GM12878 (cell line): ENCODE measurements around the gene WASF2. TPM values are rescaled to one million over a fixed set of nuclear protein-coding genes. Genes with fewer than 3 reads are reported as not detected.
A peak's percentile ranks its signal among the peaks of the same experiment; 100 is the strongest.

ENCODE experiments used
- ATAC-seq: fragments of 200-7000 bp; cut with Tn5 transposase; 3 replicates; pipeline ENCODE4 v1.9.1; 2020; ENCODE audit warnings: mild to moderate bottlenecking, moderate library complexity
- BruUV-seq: library from RNA; stranded (reverse); fragments of 400-500 nt; replicated peaks from 2 replicates; lab custom pipeline; 2021; lab: Mats Ljungman, UMichigan
- CTCF ChIA-PET: fragments of 300-600 bp; sonication (Branson Sonifier 250); formaldehyde crosslinking; extraction: SDS; loops from one replicate; lab custom pipeline; 2021; ENCODE audit warnings: inconsistent platforms; lab: Yijun Ruan, JAX
- POLR2A ChIA-PET: fragments of 350-600 bp; formaldehyde crosslinking; extraction: SDS; loops from one replicate; lab custom pipeline; 2021; ENCODE audit warnings: inconsistent platforms; lab: Charles Lee
- RAD21 ChIA-PET: fragments of 300-600 bp; sonication (Branson Sonifier 250); formaldehyde crosslinking; loops from one replicate; lab custom pipeline; 2023; ENCODE audit warnings: antibody characterized with exemption; ENCODE audit not compliant: unreplicated experiment; lab: Charles Lee
- SMC1A ChIA-PET: fragments of 300-600 bp; sonication (Branson Sonifier 250); formaldehyde crosslinking; loops from one replicate; lab custom pipeline; 2023; ENCODE audit not compliant: unreplicated experiment, uncharacterized antibody; lab: Charles Lee
- DNase-seq: peaks from one replicate; pipeline ENCODE4 v3.0.0-alpha.2; 2011; ENCODE audit warnings: low read depth, low spot score
- FAIRE-seq: peaks from 3 replicates; lab custom pipeline; 2011; peaks lifted over from hg19 to GRCh38; lab: Jason Lieb, UNC
- H2AFZ ChIP-seq: 2 replicates; pipeline ENCODE4 v1.6.0; 2011; ENCODE audit warnings: low read depth, low read length, control low read depth; ENCODE audit not compliant: control insufficient read depth
- H3K27ac ChIP-seq: 2 replicates; pipeline ENCODE4 v1.5.1; 2011; ENCODE audit warnings: control low read depth; ENCODE audit not compliant: control insufficient read depth, insufficient read depth
- H3K27me3 ChIP-seq, 2 experiments: replicated peaks in 1 of 2; 2 replicates each; pipeline versions ENCODE4 v1.6.0 to v1.6.1; 2011; ENCODE audit warnings: low read length in 1 of 2; ENCODE audit not compliant: control insufficient read depth in 2 of 2, insufficient read depth in 2 of 2
- H3K36me3 ChIP-seq, 2 experiments: 2 replicates each; pipeline ENCODE4 v1.5.1; 2011; ENCODE audit warnings: low read length in 1 of 2; ENCODE audit not compliant: control insufficient read depth in 2 of 2, insufficient read depth in 2 of 2
- H3K4me1 ChIP-seq: 2 replicates; pipeline ENCODE4 v1.6.1; 2011; ENCODE audit warnings: mild to moderate bottlenecking, low read length, moderate library complexity, mixed read lengths; ENCODE audit not compliant: control insufficient read depth, insufficient read depth
- H3K4me2 ChIP-seq: 2 replicates; pipeline ENCODE4 v1.6.0; 2011; ENCODE audit warnings: control low read depth; ENCODE audit not compliant: control insufficient read depth, insufficient read depth
- H3K4me3 ChIP-seq: fragments of 200-600 bp; sonication (generic); 2 replicates; pipeline ENCODE4 v1.5.1; 2016
- H3K79me2 ChIP-seq: 2 replicates; pipeline ENCODE4 v1.6.0; 2011; ENCODE audit warnings: low read length; ENCODE audit not compliant: control insufficient read depth, insufficient read depth
- H3K9ac ChIP-seq: 2 replicates; pipeline ENCODE4 v1.8.0; 2011; ENCODE audit warnings: low read length, control low read depth, mixed read lengths; ENCODE audit not compliant: control insufficient read depth, insufficient read depth
- H3K9me3 ChIP-seq: replicated peaks from 3 replicates; pipeline ENCODE4 v1.5.1; 2011; ENCODE audit warnings: mild to moderate bottlenecking, low read length; ENCODE audit not compliant: control insufficient read depth, insufficient read depth
- H4K20me1 ChIP-seq: 2 replicates; pipeline ENCODE4 v1.6.0; 2011; ENCODE audit not compliant: control insufficient read depth, insufficient read depth
- BCL11A ChIP-seq: IDR thresholded peaks from 2 replicates; pipeline ENCODE4 v1.6.1; 2011; ENCODE audit warnings: low read depth, low read length
- CREM ChIP-seq: IDR thresholded peaks from 2 replicates; pipeline ENCODE4 v1.6.1; 2014; ENCODE audit warnings: antibody characterized with exemption, low read depth
- CUX1 ChIP-seq: IDR thresholded peaks from 2 replicates; pipeline ENCODE4 v1.6.1; 2012; ENCODE audit warnings: improper control_type of control experiment, low read depth, low read length; ENCODE audit not compliant: insufficient replicate concordance
- ELK1 ChIP-seq: IDR thresholded peaks from 2 replicates; pipeline ENCODE4 v1.6.1; 2012; ENCODE audit warnings: low read depth, low read length, improper control_type of control experiment
- JUNB ChIP-seq: IDR thresholded peaks from 2 replicates; pipeline ENCODE4 v1.6.1; 2016; ENCODE audit warnings: antibody characterized with exemption, mild to moderate bottlenecking
- KLF5 ChIP-seq: fragments of 450-650 bp; IDR thresholded peaks from 2 replicates; pipeline ENCODE4 v1.6.1; 2014; ENCODE audit warnings: mild to moderate bottlenecking; ENCODE audit not compliant: partially characterized antibody
- NBN ChIP-seq: fragments of 450-650 bp; IDR thresholded peaks from 2 replicates; pipeline ENCODE4 v1.6.1; 2016
- PAX8 ChIP-seq: fragments of 450-650 bp; IDR thresholded peaks from 2 replicates; pipeline ENCODE4 v1.6.1; 2017; ENCODE audit warnings: mild to moderate bottlenecking, moderate library complexity
- POLR2AphosphoS2 ChIP-seq: IDR thresholded peaks from 2 replicates; pipeline ENCODE4 v1.6.1; 2011; ENCODE audit warnings: low read depth, mild to moderate bottlenecking, low read length, improper control_type of control experiment, moderate library complexity
- TCF3 ChIP-seq: IDR thresholded peaks from 2 replicates; pipeline ENCODE4 v1.6.1; 2012; ENCODE audit warnings: low read depth, mild to moderate bottlenecking, low read length, borderline replicate concordance; ENCODE audit not compliant: insufficient read depth
- WGBS: methylation state at CpG from one replicate; pipeline ENCODE4 v1.1.6; 2016; ENCODE audit warnings: low lambda C conversion rate; ENCODE audit not compliant: insufficient replicate concordance, insufficient coverage; ENCODE audit errors: missing lambda C conversion rate; 5-methylcytosine and 5-hydroxymethylcytosine counted together
- in situ Hi-C: fragments of 300-500 bp; cut with MboI; formaldehyde crosslinking; loops from 9 replicates; pipeline ENCODE4 v1.14.3; 2018; ENCODE audit warnings: mixed read lengths
- intact Hi-C: fragments of 100-400 bp; cut with micrococcal nuclease; formaldehyde crosslinking; loops from one replicate; pipeline ENCODE4 v1.14.2; 2022; ENCODE audit not compliant: unreplicated experiment
- polyA plus RNA-seq, 11 experiments: library from polyadenylated mRNA; depleted of rRNA in 4 of 11; unstranded in 6 of 11; stranded (reverse) in 5 of 11; fragments of >200 nt; fragmentation: Nextera tagmentation in 4 of 11; fragmentation: Illumina TruSeq in 1 of 11; extraction: Ambion mirVana in 4 of 11; extraction: Trizol in 1 of 11; gene quantifications; 1 replicate in 1 of 11; 2 replicates in 10 of 11; pipeline versions ENCODE4 v1.2.1 to v1.2.3, GENCODE V29; 2011 to 2016; ENCODE audit warnings: inconsistent platforms in 2 of 11, missing spikeins in 2 of 11, low read depth in 1 of 11
- total RNA-seq, 4 experiments: library from RNA; depleted of rRNA in 3 of 4; stranded (reverse); fragments of >200 nt in 3 of 4; fragmentation: Illumina TruSeq in 1 of 4; extraction: Trizol in 1 of 4; gene quantifications; 2 replicates each; pipeline versions ENCODE4 v1.2.1 to v1.2.3, GENCODE V29; 2013 to 2021
- TF ChIP-seq, protein P1 (sequence below): fragments of 450-650 bp; IDR thresholded peaks from 2 replicates; pipeline ENCODE4 v1.6.1; 2016; ENCODE audit warnings: mild to moderate bottlenecking
- TF ChIP-seq, protein P2 (sequence below): fragments of 450-650 bp; IDR thresholded peaks from 2 replicates; pipeline ENCODE4 v1.6.1; 2017; ENCODE audit warnings: mild to moderate bottlenecking, low read depth, inconsistent platforms; ENCODE audit not compliant: poor library complexity, severe bottlenecking

WASF2 gene
- total and polyA plus RNA-seq, 10 of the 15 experiments (the other 5 are each of a cell fraction or from before 2014, with no cell fraction given): 7.0 to 111 (median 37.1) TPM

GRCh38 chr1:27356619-27357280 is 133.2 kb downstream of the WASF2 start:
- Histone ChIP-seq H4K20me1 (no peaks in the 10 kb centered on the region), H3K4me1 (peaks cover 13% of the 10 kb centered on the region), H3K27ac (no peak overlapping the region), H3K27me3 (no peaks in the 10 kb centered on the region; a peak in 1 of 4 replicates), H3K4me3 (peak overlapping the region; percentile 54; the same call in 1 of the 2 replicates), H2AFZ (peak overlapping the region; percentile 93), H3K9me3 (no peaks in the 10 kb centered on the region), H3K79me2 (no peaks in the 10 kb centered on the region), H3K9ac (no peak overlapping the region), H3K36me3 (no peaks in the 10 kb centered on the region), H3K4me2 (peak overlapping the region; percentile 68; the same call in 1 of the 2 replicates)
- intact Hi-C loops (loop anchor here (1.0 kb wide), 1 partner anchor 32 kb away; no protein-coding TSS in a partner anchor), in situ Hi-C loops (no loop called here)
- FAIRE-seq: no peak
- TF ChIP-seq NBN: no peak
- TF ChIP-seq KLF5: no peak
- TF ChIP-seq, protein P1, sequence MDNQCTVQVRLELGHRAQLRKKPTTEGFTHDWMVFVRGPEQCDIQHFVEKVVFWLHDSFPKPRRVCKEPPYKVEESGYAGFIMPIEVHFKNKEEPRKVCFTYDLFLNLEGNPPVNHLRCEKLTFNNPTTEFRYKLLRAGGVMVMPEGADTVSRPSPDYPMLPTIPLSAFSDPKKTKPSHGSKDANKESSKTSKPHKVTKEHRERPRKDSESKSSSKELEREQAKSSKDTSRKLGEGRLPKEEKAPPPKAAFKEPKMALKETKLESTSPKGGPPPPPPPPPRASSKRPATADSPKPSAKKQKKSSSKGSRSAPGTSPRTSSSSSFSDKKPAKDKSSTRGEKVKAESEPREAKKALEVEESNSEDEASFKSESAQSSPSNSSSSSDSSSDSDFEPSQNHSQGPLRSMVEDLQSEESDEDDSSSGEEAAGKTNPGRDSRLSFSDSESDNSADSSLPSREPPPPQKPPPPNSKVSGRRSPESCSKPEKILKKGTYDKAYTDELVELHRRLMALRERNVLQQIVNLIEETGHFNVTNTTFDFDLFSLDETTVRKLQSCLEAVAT: no peak
- no peak for TF ChIP-seq JUNB
- TF ChIP-seq TCF3: no peak
- no peak for TF ChIP-seq ELK1
- TF ChIP-seq CREM: no peak
- TF ChIP-seq POLR2AphosphoS2: no peak
- no peak for TF ChIP-seq BCL11A
- TF ChIP-seq, protein P2, sequence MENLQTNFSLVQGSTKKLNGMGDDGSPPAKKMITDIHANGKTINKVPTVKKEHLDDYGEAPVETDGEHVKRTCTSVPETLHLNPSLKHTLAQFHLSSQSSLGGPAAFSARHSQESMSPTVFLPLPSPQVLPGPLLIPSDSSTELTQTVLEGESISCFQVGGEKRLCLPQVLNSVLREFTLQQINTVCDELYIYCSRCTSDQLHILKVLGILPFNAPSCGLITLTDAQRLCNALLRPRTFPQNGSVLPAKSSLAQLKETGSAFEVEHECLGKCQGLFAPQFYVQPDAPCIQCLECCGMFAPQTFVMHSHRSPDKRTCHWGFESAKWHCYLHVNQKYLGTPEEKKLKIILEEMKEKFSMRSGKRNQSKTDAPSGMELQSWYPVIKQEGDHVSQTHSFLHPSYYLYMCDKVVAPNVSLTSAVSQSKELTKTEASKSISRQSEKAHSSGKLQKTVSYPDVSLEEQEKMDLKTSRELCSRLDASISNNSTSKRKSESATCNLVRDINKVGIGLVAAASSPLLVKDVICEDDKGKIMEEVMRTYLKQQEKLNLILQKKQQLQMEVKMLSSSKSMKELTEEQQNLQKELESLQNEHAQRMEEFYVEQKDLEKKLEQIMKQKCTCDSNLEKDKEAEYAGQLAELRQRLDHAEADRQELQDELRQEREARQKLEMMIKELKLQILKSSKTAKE: no peak
- TF ChIP-seq CUX1: no peak
- no peak for TF ChIP-seq PAX8
- BruUV-seq: no TSS peak
- ATAC-seq: no peak
- ChIA-PET CTCF (interaction anchor here (0.9 to 8.7 kb wide), 22 partner anchors 10 to 306 kb away, joined by 3 to 126 read pairs (median 5); partner anchors contain the start of genes AHDC1, GPR3, MAP3K6 and SYTL1), POLR2A (no interaction called here), RAD21 (interaction anchor here (0.7 to 3.1 kb wide), 8 partner anchors 9 to 257 kb away, joined by 3 to 16 read pairs (median 4); partner anchors contain the start of genes GPR3 and MAP3K6), SMC1A (interaction anchor here (0.8 to 2.0 kb wide), 10 partner anchors 8 to 250 kb away, joined by 3 to 16 read pairs (median 4); partner anchors contain the start of gene MAP3K6)
- no peak for DNase-seq
- whole genome bisulfite sequencing: 23% methylated on average over 34 of the region's 37 CpGs
